Activated naive CD4-positive, alpha-beta T cell treated with anti-CD3 and anti-CD28 coated beads, Interleukin-2, amount 10 ng/mL, durations not matched to agents 5 hours and 36 hours (primary cell): Measurements from ENCODE around the gene OR4X1. TPM values are rescaled to one million over a fixed set of nuclear protein-coding genes. Genes with fewer than 3 reads are reported as not detected.

Experiments used
- total RNA-seq, 2 experiments: library from RNA; stranded (reverse); gene quantifications; one replicate each; pipeline ENCODE4 v1.2.3, GENCODE V29; 2021

OR4X1 gene
- not detected for total RNA-seq

GRCh38 chr11:48263423-48263911 is at the start of gene OR4X1:
TSS of gene OR4X1 (plus strand) at chr11:48263861. CDS start at chr11:48263861, 0 bp downstream.

DNA sequence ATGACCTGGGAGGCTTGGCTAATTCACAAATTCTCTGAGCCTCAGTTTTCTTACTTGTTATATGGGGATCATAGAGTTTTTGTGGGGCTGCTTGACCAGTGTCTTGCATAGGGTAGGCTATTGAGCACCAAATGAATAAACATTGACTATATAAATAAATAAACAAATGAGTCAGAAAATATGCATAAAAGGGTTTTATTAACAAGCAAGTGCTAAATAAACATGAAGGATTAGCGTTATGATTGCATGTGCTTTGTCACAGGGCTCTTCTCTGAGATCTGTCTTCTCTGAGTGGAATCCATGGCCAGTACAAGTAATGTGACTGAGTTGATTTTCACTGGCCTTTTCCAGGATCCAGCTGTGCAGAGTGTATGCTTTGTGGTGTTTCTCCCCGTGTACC is 47.2 kb upstream of the OR4X1 start, which contains the start of gene OR4B1:
Gene OR4B1, plus strand, starts transcription at position 301 of the 400 bp plus-strand sequence. Its CDS starts 0 bp downstream, at position 301.

GRCh38 chr11:48244804-48245203 is 18.9 kb upstream of the OR4X1 start, which contains the start of gene OR4X2:
TSS of gene OR4X2 (plus strand) at chr11:48245104. CDS start at chr11:48245104, 0 bp downstream.

DNA sequence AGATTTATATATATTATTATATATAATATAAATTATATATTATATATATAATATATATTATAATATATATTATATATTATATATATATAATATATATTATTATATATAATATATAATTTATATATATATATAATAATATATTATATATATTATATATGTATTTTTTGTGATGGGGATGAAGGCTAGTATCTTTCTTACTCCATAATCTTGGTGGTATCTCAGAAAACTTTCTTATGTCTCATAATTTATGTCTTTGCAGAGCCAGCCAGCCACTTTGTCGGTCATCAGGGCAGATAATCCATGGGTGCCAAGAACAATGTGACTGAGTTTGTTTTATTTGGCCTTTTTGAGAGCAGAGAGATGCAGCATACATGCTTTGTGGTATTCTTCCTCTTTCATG is 42.3 kb downstream of the OR4X1 start, which contains the start of gene OR4S1:
Gene OR4S1, plus strand, starts transcription at position 301 of the 400 bp plus-strand sequence. Its CDS starts 0 bp downstream, at position 301.

Other genes with a start within 250 kb of the OR4X1 start
- not detected for gene OR4B1, start 47.1 kb upstream of the OR4X1 start, total RNA-seq
- not detected for gene OR4X2, start 18.8 kb upstream of the OR4X1 start, total RNA-seq
- not detected for gene OR4S1, start 42.4 kb downstream of the OR4X1 start, total RNA-seq
- not detected for gene OR4C3, start 61.1 kb downstream of the OR4X1 start, total RNA-seq
- gene OR4C5, start 102.6 kb downstream of the OR4X1 start, total RNA-seq, result not detected
- not detected for gene OR4A47, start 224.9 kb downstream of the OR4X1 start, total RNA-seq